Skeletal muscle satellite cell (primary cell): ENCODE results near the gene YY1AP1.
A peak's percentile ranks its signal among the peaks of the same experiment; 100 is the strongest.
"Not testable (repeated sequence)": the region's sequence is repeated elsewhere in the genome, so short reads cannot be mapped to it uniquely, and the experiment has no call there.

ENCODE experiments used
- H3K27me3 ChIP-seq: 2 replicates; pipeline ENCODE4 v1.7.0; 2013; ENCODE audit warnings: low read length; ENCODE audit not compliant: control insufficient read depth, insufficient read depth
- H3K36me3 ChIP-seq: 2 replicates; pipeline ENCODE4 v1.7.0; 2013; ENCODE audit warnings: mild to moderate bottlenecking, control low read depth, low read length; ENCODE audit not compliant: insufficient read depth
- H3K4me1 ChIP-seq: 2 replicates; pipeline ENCODE4 v1.7.0; 2013; ENCODE audit warnings: low read length; ENCODE audit not compliant: control insufficient read depth, insufficient read depth
- H3K4me2 ChIP-seq: 2 replicates; pipeline ENCODE4 v1.7.0; 2013; ENCODE audit warnings: mild to moderate bottlenecking, low read length
- H3K4me3 ChIP-seq: 2 replicates; pipeline ENCODE4 v1.7.0; 2013; ENCODE audit warnings: low read length
- H3K9ac ChIP-seq: 2 replicates; pipeline ENCODE4 v1.7.0; 2013; ENCODE audit warnings: mild to moderate bottlenecking, low read depth, low read length, moderate library complexity
- H3K9me3 ChIP-seq: replicated peaks from 2 replicates; pipeline ENCODE4 v1.7.0; 2013; ENCODE audit warnings: mild to moderate bottlenecking, control low read depth, low read length

The YY1AP1 gene

DNA sequence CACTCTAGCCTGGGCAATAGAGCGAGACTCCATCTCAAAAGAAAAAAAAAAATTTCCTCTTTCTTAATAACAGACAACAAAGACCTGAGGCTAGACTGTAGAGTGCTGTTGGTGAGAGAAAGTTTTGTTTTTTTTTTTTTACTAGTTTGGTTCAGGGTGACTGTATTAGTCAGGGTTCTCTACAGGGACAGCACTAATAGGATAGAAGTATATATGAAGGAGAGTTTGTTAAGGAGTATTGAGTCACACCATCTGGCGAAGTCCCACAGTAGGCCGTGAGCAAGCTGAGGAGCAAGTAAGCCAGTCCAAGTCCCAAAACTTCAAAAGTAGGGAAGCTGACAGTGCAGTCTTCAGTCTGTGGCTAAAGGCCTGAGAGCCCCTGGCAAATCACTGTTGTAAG lies 22.9 kb upstream of the YY1AP1 start:
- not testable (repeated sequence) for H3K27me3 ChIP-seq, H3K4me2 ChIP-seq, H3K4me3 ChIP-seq, H3K4me1 ChIP-seq, H3K9ac ChIP-seq, H3K9me3 ChIP-seq
- peaks cover 24% of the 10 kb centered on the region for H3K36me3 ChIP-seq

GRCh38 chr1:155709391-155709790 lies 20.8 kb upstream of the YY1AP1 start:
- peaks cover 10% of the 10 kb centered on the region for H3K4me1 ChIP-seq
- H3K4me3 ChIP-seq = no peak overlapping the region
- H3K9ac ChIP-seq = no peak overlapping the region
- H3K27me3 ChIP-seq = no peaks in the 10 kb centered on the region
- peaks cover 16% of the 10 kb centered on the region for H3K36me3 ChIP-seq
- no peaks in the 10 kb centered on the region for H3K9me3 ChIP-seq
- H3K4me2 ChIP-seq = no peak overlapping the region

DNA sequence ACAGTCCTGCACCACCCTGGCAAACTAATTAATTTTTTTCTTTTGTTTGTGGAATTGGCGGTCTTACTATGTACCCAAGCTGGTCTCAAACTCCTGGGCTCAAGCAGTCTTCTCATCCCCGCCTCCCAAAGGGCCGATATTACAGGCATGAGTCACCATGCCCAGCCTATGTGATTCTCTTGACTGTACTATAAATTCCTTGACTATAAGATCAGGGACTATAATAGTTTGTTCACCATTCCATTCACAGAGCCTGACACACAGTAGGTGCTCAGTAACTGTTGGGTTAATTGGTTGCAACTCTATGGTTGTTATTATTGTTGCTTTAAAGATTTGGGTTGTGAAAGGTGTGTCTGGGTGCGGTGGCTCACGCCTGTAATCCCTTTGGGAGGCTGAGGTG lies 17.6 kb upstream of the YY1AP1 start:
- H3K4me2 ChIP-seq = no peak overlapping the region
- H3K9ac ChIP-seq = no peak overlapping the region
- no peaks in the 10 kb centered on the region for H3K9me3 ChIP-seq
- H3K27me3 ChIP-seq = no peaks in the 10 kb centered on the region
- peaks cover 11% of the 10 kb centered on the region for H3K4me1 ChIP-seq
- peaks cover 6% of the 10 kb centered on the region for H3K36me3 ChIP-seq
- no peak overlapping the region for H3K4me3 ChIP-seq

DNA sequence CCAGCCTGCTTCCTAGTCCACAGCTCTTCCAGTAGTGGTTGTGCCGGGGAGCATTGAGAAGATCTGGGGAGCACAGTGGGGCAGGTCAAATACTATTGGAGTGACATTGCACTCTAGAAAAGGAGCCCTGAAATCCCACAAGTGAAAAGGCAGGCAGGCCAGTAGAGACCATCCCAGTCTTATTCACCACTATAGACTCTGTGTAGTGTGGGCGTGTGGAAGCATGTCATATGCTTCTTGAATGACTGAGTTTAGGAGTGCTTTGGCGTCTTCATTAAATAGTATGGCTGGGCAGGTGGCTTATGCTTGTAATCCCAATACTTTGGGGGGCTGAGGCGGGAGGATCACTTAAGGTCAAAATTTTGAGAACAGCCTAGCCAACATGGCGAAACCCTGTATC lies 15.8 kb upstream of the YY1AP1 start:
- peaks cover 11% of the 10 kb centered on the region for H3K4me1 ChIP-seq
- H3K36me3 ChIP-seq, H3K9me3 ChIP-seq, H3K4me2 ChIP-seq, H3K27me3 ChIP-seq, H3K4me3 ChIP-seq, H3K9ac ChIP-seq: not testable (repeated sequence)

DNA sequence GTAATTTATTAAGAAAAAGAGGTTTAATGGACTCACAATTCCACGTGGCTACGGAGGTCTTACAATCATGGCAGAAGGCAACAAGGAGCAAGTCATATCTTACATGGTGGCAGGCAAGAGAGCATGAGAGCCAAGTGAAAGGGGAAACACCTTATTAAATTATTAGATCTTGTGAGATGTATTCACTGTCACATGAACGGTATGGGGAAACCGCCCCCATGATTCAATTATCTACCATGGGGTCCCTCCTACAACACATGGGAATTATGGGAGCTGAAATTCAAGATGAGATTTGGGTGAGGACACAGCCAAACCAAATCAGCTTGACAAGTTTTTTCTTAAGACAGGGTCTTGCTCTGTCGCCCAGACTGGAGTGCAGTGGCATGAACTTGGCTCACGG lies 14.6 kb upstream of the YY1AP1 start:
- Histone ChIP-seq H3K9ac (no peak overlapping the region), H3K4me1 (peaks cover 15% of the 10 kb centered on the region), H3K4me3 (no peak overlapping the region), H3K4me2 (no peak overlapping the region), H3K36me3 (no peaks in the 10 kb centered on the region), H3K9me3 (no peaks in the 10 kb centered on the region), H3K27me3 (no peaks in the 10 kb centered on the region)

- H3K9me3 ChIP-seq, H3K4me3 ChIP-seq, H3K9ac ChIP-seq, H3K27me3 ChIP-seq, H3K4me2 ChIP-seq, H3K36me3 ChIP-seq: not testable (repeated sequence)
- H3K4me1 ChIP-seq = peaks cover 15% of the 10 kb centered on the region
Observed at GRCh38 chr1:155701675-155702074, 13.1 kb upstream of the YY1AP1 start.

DNA sequence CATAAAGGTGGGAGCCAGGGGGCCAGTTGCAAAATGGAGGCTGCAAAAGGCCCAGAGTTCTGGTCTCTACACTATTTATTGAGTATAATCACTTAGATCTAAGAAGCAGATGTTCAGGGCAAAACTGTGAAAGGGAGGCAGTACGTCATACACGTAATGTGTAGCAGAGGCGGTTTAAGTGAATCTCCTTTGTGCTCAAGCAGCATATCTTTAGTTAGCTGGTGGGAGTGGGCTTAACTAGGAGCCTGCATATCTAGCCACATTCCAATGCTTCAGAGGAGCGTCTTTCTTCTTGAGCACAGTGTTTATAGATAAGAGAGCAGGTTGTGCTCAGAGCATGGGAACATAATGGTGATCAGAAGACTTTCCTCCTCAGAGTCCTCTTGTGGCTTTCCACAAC lies 10.5 kb upstream of the YY1AP1 start:
- not testable (repeated sequence) for H3K4me3 ChIP-seq, H3K9ac ChIP-seq, H3K4me2 ChIP-seq, H3K36me3 ChIP-seq, H3K27me3 ChIP-seq, H3K9me3 ChIP-seq, H3K4me1 ChIP-seq

DNA sequence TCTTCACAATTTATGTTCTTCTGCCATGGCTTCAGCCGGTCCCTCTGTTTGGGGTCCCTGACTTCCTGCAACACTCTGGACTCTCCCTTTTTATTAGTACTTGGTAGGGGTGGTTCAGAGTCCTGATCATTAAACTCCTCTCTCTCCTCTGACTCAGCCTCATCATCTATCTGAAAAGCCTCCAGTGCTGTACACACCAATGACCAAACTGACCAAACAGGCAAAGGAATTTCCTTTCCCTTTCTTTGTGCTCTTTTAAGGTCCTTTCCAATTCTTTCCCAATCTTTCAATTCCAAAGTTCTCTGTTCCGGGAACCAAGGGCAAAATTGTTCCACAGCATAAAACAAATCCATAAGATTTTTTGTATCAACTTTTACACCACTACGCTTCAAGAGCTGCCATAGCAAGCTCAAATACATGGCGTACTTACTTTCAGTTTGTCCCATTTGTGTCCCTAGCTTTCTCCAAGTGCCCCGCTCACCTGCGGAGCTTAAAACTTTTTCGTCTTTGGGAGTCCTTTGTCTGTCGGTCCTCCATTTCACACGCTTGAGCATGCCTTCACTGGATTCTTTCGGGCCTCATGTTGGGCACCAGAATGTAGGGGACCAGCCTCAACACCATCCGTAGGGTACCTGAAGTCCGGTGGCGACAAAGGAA lies 9.9 kb upstream of the YY1AP1 start:
- Histone ChIP-seq H3K27me3 (no peaks in the 10 kb centered on the region), H3K4me1 (peaks cover 5% of the 10 kb centered on the region), H3K4me3 (no peak overlapping the region), H3K9ac (no peak overlapping the region), H3K36me3 (no peaks in the 10 kb centered on the region), H3K4me2 (peak overlapping the region; percentile 42), H3K9me3 (no peaks in the 10 kb centered on the region)

DNA sequence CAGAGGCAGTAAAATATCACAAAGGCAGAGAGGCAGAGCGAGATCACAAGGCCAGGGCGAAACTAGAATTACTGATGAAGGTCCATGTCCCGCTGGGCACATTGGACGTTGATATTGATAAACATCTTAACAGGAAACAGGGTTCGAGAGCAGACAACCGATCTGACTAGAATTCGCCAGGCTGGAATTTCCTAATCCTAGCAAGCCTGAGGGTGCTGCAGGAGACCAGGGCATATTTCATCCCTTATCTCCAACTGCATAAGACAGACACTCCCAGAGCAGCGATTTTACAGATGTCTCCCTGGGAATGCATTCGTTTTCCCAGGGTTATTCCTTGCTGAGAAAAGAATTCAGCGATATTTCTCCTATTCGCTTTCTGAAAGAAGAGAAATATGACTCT lies 9.0 kb upstream of the YY1AP1 start:
- H3K9me3 ChIP-seq, H3K4me3 ChIP-seq, H3K4me2 ChIP-seq, H3K27me3 ChIP-seq, H3K36me3 ChIP-seq, H3K9ac ChIP-seq, H3K4me1 ChIP-seq: not testable (repeated sequence)

DNA sequence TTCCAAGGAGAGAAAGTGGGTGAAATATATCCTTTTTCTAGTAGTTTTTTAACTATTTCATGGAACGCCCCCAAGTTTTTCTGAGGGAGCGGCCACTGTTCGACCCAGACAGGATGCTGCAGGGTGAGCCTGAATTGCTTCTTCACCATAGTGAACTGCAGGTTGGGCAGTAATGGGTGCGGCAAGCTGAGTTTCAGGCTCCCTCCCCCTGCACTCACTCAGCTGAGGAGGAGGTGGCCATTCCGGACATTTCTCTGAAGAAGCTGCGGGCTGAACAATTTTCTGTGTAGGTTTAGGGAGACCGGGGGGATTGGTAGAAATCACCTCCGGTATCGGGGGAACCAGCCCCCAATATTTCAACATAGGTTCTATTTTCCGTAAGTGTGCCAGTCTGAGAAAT lies 8.5 kb upstream of the YY1AP1 start:
- H3K9ac ChIP-seq = no peak overlapping the region
- no peaks in the 10 kb centered on the region for H3K27me3 ChIP-seq
- H3K4me2 ChIP-seq = no peak overlapping the region
- H3K36me3 ChIP-seq = peaks cover 5% of the 10 kb centered on the region
- H3K9me3 ChIP-seq = no peaks in the 10 kb centered on the region
- peaks cover 5% of the 10 kb centered on the region for H3K4me1 ChIP-seq
- no peak overlapping the region for H3K4me3 ChIP-seq

DNA sequence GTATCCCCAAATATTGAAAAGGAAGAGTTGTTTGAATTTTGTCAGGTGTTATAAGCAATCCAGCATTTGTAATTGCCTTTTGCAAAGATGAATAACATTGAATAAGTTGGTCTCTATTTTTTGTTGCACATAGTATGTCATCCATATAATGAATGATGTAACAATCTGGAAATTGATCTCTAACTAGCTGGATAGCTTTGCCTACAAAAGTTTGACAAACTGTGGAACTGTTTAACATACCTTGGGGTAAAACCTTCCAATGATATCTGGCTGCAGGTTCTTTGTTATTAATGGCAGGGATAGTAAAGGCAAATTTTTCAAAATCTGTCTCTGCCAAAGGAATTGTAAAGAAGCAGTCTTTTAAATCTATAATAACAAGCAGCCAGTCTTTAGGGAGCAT lies 8.0 kb upstream of the YY1AP1 start:
- Histone ChIP-seq H3K36me3 (peaks cover 10% of the 10 kb centered on the region), H3K27me3 (no peaks in the 10 kb centered on the region), H3K9ac (no peak overlapping the region), H3K4me2 (no peak overlapping the region), H3K9me3 (no peaks in the 10 kb centered on the region), H3K4me3 (no peak overlapping the region), H3K4me1 (peaks cover 5% of the 10 kb centered on the region)

DNA sequence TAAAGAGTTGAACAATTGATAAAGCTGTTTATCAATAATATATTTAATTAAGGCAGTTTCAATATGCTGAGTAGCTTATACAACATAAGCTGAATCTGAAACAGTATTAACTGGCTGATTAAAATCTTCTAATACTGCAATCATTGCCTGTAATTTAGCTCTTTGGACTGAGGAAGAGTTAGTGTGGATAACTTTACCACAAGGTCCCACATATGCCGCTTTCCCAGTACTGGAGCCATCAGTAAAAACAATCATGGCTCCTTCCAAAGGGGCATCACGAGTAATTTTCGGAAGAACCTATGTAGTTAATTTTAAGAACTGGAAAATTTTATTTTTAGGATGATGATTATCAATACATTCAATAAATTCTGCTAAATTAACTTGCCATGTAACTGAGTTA lies 7.0 kb upstream of the YY1AP1 start:
- no peak overlapping the region for H3K9ac ChIP-seq
- no peaks in the 10 kb centered on the region for H3K27me3 ChIP-seq
- H3K9me3 ChIP-seq = no peaks in the 10 kb centered on the region
- H3K36me3 ChIP-seq = peaks cover 14% of the 10 kb centered on the region
- H3K4me1 ChIP-seq = peaks cover 5% of the 10 kb centered on the region
- H3K4me2 ChIP-seq = no peak overlapping the region
- H3K4me3 ChIP-seq = no peak overlapping the region
